GM18517 (cell line): ENCODE measurements around the gene ROR2.

Experiments
- ATAC-seq: cut with Tn5 transposase; IDR thresholded peaks from one replicate; pipeline ENCODE4 v1.9.1; 2021; ENCODE audit warnings: mild to moderate bottlenecking, moderate library complexity; ENCODE audit not compliant: unreplicated experiment

Gene ROR2

GRCh38 chr9:91726406-91727100 lies 223.5 kb downstream of the ROR2 start:
- ATAC-seq: no peak

GRCh38 chr9:91725651-91726050 lies 224.4 kb downstream of the ROR2 start:
- no peak for ATAC-seq

- ATAC-seq: no peak
Observed at GRCh38 chr9:91724609-91725505, 225.2 kb downstream of the ROR2 start.

- ATAC-seq: no peak
Observed at GRCh38 chr9:91724068-91724440, 226.0 kb downstream of the ROR2 start.

GRCh38 chr9:91723420-91724067 lies 226.5 kb downstream of the ROR2 start:
- ATAC-seq: no peak

- no peak for ATAC-seq
Observed at GRCh38 chr9:91720751-91721705, 229.0 kb downstream of the ROR2 start.

- no peak for ATAC-seq
Observed at GRCh38 chr9:91720313-91720712, 229.7 kb downstream of the ROR2 start.

- no peak for ATAC-seq
Observed at GRCh38 chr9:91718071-91718470, 232.0 kb downstream of the ROR2 start.

GRCh38 chr9:91716815-91717214 lies 233.2 kb downstream of the ROR2 start:
- ATAC-seq: no peak

- no peak for ATAC-seq
Observed at GRCh38 chr9:91716239-91716638, 233.8 kb downstream of the ROR2 start.

GRCh38 chr9:91714874-91715615 lies 235.0 kb downstream of the ROR2 start:
- ATAC-seq: no peak

GRCh38 chr9:91714020-91714806 lies 235.8 kb downstream of the ROR2 start:
- no peak for ATAC-seq

GRCh38 chr9:91712811-91713210 lies 237.2 kb downstream of the ROR2 start:
- no peak for ATAC-seq

- peak; percentile 88 for ATAC-seq
Observed at GRCh38 chr9:91711755-91712601, 238.1 kb downstream of the ROR2 start.

- no peak for ATAC-seq
Observed at GRCh38 chr9:91710158-91710557, 239.9 kb downstream of the ROR2 start.

GRCh38 chr9:91705386-91705785 lies 244.6 kb downstream of the ROR2 start:
- no peak for ATAC-seq

- no peak for ATAC-seq
Observed at GRCh38 chr9:91700475-91700874, 249.6 kb downstream of the ROR2 start.

- ATAC-seq: no peak
Observed at GRCh38 chr9:91698266-91698665, 251.8 kb downstream of the ROR2 start.
